Esophagus squamous epithelium (tissue), 4 donors: ENCODE measurements around the gene DCUN1D3.

ENCODE experiments used
- CTCF ChIP-seq, 6 experiments: fragments of 450-650 bp in 4 of 6; fragments of 200-600 bp in 2 of 6; sonication (generic) in 2 of 6; IDR thresholded peaks; one replicate each; pipeline ENCODE4 v1.5.1; 2016 to 2019; ENCODE audit warnings: antibody characterized with exemption in 6 of 6, mild to moderate bottlenecking in 4 of 6, moderate library complexity in 4 of 6
- POLR2A ChIP-seq, 4 donors: fragments of 450-650 bp; IDR thresholded peaks; one replicate each; pipeline ENCODE4 v1.6.1; 2017; ENCODE audit warnings: antibody characterized with exemption in 4 of 4, mild to moderate bottlenecking in 4 of 4, moderate library complexity in 3 of 4

- TF ChIP-seq CTCF (IDR thresholded peaks at IDR 0.05) (no peak), POLR2A (IDR thresholded peaks at IDR 0.05) (no peak)
These were observed 48.3 kb upstream of the DCUN1D3 start for GRCh38 chr16:20948444-20948843.
